HG02884 (cell line): ENCODE data around the gene EIF3F.
"Not testable (repeated sequence)": the region's sequence is repeated elsewhere in the genome, so short reads cannot be mapped to it uniquely, and the experiment has no call there.

Experiments
- ATAC-seq: cut with Tn5 transposase; IDR thresholded peaks from one replicate; pipeline ENCODE4 v1.9.1; 2021; ENCODE audit warnings: mild to moderate bottlenecking, moderate library complexity; ENCODE audit not compliant: unreplicated experiment

The EIF3F gene

DNA sequence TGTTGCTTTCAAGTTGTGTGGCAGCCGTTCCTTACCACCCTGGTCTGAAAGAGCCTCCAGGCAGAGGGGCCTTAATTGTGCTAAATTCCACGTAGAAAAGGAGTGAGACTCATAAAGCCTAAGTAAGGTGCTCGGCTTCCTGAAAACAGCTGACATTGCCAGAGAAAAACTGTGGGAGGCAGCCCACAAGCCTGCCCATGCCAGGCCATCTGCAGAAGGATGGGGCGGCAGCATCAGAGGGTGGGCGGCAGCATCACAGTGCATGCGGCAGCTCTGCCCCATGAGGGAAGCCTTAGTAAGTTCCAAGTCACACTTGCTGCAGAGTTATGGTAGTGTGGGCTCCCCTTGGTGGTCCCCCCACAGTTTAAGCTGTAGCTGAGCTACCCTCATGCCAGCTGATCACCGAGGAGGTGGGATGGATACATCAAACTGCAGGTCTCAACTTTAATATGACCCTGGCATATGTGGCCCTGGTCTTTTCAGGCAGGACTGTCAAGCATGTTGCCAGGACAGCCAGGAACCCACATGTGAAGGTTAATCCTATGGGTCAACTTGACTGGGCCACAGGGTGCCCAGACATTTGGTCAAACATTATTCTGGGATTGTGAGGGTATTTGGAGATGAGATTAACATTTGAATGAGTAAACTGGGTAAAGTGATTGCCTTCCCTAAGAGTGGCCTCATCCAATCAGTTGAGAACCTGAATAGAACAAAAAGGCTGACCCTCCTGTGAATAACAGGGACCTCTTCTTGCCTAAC lies 3.1 kb upstream of the EIF3F start:
- no peak for ATAC-seq

DNA sequence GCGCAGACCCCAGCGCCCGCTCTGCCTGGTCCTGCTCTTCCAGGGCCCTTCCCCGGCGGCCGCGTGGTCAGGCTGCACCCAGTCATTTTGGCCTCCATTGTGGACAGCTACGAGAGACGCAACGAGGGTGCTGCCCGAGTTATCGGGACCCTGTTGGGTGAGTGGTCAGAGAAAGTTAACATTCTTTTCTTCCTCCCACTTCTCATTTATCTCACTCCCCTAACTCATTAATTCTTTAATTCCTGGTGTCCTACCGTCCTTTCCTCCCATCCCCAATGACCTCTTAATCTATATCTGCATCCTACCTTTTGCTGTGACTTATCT lies 385 bp downstream of the EIF3F start:
- not testable (repeated sequence) for ATAC-seq

DNA sequence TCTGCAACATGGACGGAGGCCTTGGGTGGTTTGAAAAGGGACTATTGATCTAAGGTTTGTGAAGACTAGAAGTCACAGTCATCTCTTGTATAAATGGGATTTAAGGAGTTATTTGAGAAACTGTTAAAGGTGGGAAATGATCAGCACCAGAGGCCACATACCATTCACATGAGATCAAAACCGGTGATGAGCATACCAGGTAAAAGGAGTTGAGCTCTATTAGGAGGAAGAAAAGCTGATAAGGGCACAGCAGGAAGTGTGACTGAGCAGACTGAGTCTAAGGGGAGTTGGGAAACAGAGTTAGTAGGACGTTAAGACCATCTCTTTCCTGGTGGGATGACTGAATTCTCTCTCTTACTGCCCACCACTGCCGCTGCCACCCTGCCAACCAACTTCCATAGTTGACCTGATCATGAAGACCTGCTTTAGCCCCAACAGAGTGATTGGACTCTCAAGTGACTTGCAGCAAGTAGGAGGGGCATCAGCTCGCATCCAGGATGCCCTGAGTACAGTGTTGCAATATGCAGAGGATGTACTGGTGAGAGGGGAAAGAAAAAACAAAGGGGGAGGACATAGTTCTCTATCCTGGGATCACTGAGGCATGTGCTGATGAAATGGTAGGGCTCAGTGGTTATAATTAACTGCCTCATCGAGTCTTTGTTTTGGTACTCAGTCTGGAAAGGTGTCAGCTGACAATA lies 7.6 kb downstream of the EIF3F start:
- no peak for ATAC-seq

DNA sequence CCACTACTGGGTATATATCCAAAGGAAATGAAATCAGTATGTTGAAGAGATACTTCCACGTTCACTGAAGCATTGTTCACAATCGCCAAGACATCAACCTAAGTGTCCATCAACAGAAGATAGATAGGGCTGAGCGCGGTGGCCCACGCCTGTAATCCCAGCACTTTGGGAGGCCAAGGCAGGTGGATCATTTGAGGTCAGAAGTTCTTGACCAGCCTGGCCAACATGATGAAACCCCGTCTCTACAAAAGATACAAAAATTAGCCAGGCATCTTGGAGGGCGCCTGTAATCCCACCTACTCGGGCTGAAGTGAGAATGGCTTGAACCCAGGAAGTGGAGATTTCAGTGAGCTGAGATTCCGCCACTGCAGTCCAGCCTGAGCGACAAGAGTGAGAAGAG lies 12.7 kb downstream of the EIF3F start:
- ATAC-seq, result no peak

DNA sequence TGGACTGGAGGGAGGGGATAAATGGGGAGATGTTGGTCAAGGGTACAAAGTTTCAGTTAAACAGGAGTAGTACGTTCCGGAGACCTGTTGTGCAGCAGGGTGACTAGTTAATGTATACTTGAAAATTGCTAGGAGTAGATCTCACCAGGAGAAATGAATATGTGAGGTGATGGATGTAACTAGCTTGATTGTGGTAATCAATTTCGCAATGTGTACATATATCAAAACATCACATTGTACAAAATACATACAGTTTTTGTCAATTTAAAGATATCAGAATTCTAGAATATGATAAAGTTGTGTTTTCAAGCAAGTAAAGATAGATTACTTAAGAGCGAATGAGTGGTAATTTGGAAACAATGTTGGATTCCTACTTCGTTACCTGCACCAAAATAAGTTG lies 13.3 kb downstream of the EIF3F start:
- no peak for ATAC-seq

DNA sequence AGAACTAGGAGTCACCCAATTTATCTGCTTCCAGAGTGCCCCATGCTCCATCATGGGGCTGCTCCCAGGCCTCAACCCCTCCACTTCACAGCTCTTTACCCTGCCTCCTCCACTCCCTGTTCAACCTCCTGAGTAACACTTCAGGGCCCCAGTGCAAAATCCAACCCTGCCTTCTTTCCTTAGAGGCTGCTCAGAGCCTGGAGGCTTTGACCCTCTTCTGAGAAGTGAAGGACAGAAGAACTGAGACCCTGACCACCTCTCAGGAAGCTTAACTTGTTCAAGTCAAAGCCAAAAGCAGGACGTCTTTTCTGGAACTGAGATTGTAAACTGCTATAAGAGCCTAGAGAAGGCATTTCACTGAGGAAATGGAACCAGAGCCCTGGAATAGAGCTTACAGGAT lies 15.5 kb downstream of the EIF3F start:
- no peak for ATAC-seq

DNA sequence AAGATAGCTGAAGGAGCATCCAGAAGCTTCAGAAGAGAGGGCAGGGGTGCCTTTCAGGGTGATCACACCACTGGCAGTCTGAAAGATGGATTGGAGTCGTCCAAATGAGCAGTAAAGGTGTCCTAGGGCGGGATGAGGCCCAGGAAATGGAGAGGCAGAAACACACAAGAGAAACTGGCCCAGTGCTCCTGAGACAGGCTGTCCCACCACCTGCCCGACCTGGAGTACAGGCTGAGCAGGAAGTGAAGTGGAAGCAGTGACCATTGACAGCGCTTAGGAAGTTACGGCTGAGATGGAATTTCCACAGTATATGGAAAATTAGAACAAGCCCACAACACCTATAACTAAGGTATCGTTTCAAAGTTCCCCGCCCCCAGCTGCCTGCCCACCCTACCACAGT lies 16.1 kb downstream of the EIF3F start:
- ATAC-seq, result no peak

DNA sequence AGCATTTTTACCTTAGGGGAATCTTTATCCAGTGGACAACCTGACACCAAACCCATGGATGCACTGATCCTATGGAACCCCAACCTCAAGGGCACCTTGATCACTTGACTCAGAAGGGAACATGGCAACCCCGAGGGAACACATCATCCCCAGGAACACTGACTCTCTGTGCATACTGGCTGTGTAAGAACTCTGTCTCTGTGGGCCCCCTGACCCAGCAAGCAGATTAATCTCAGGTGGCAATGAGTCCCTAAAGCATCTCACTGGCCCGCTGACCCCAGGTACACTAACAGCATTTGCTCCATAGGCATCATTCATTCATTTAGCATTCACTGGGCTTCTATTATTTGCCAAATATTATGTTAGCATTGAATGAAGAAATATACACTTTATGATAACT lies 16.9 kb downstream of the EIF3F start:
- no peak for ATAC-seq

DNA sequence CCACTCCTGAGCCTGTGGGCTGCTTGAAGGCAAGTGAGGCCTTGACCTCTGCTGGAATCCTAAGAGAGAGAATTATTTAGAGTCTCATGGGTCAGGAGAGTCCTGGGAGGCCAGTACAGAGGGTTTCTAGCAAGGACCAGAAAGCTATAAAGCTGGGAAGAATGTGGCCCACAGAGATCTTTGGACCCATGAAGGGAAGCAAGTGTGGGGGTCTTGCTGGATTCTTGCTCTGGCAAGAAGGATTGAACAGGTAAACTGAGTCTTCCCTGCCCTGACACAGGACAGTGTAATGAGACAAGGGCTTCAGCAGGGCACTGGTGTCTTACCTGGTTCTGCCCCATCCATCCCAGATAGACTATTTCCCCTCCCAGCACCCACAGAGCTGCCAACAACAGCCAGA lies 18.4 kb downstream of the EIF3F start:
- no peak for ATAC-seq

DNA sequence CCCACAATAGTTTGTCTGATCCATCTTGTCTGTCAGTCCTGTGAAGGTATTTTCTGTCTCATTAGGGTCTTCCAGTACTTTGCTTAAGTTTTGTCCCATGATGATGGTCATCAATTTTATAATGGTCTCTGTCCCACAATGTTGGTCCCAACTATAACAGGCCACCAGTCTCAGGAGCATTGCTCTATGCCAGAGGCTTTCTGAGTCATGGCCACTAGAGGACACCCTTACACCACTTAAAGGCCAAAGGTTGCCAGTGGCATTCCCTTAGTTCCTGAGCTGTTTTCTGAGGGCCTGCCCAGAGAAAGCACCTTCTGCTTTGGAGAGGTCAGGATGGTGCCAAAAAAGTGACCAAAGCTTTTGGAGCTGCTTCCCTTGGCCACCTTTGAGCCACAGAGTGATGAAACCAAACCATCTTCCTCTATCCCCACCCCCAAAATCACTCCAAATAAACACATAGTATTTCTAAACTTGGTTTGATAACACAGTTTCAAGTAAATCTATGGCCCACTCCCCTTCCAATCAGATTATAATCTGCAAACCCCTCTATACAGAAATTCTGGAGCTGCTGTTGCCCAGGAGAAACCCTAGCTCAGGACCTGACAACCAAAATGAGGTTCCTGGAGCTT lies 19.3 kb downstream of the EIF3F start:
- peak; percentile 80 for ATAC-seq

DNA sequence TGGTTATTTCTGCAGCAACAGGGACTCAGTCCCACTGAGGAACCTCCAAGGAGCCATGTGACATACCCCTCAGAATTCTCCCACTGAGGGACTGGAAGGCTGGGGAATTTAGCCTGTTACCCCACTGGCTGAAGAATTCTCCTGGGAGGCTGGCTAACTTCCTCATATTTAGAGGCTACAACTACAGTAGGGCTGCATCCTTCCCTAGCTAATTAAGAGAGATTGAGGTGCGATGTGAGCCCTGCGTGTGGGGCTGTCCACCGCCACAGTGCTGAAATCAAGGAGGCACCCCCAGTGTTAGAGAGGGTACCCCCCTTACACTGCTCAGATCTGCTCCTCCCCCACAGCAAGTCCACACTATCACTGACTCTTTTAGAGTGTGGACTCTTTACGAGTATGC lies 21.1 kb downstream of the EIF3F start:
- ATAC-seq, result no peak

DNA sequence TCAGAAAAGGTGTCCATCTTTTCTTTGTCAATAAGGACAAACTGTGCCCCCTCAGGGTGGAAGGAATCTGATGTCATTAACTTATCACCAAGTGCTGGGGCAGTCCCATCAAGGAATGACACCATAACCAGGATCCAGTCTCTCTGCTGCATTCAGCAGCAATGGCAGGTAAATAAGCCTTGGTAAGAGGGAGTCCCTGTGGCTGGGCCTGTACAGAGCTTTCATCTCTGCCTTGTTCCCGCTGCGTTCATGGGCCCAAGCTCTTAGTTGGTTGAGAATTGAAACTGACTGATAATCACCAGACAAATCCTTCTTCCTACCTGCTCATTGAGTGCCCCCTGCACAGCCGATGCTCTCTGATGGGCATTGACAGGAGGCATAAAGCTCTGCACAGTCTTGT lies 22.7 kb downstream of the EIF3F start:
- ATAC-seq, result no peak

DNA sequence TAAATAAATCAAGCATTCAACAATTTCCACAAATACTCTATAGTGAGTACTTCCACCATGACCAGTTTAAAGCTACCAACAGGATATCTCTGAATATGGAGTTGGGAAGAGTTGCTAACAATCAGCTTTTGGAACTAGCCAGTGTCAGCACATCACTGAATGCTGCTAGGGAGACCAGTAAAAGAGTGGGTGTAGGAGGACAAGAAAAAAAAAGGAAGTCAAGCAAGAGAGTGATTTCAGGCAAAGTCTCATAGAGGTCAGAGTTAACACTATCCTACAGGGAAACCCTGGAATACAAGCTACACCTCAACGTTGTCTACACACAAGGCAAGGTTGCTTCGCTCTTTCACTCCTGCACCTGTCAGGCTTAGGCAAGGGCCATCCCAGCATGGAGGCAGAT lies 24.2 kb downstream of the EIF3F start:
- ATAC-seq, result no peak

DNA sequence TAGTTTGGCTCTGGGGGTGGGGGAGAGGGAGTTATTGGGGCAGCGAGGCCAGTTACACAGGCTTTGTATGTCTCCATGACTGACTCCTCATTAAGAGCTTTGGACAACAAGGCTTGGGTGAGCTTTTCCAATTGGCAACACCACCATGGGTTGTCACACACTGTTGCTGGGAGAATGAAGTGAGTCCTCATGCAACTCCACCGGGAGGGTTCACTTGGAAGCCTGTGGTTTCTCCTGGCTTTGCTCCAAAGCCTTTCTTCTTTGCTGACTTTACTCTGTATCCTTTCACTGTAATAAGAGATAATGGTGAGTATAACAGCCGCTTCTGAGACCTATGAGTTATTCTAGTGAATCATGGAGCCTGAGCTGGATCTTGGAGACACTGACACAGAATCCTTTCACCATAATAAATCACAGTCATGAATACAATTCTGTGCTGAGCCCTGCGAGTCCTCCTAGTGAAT lies 24.9 kb downstream of the EIF3F start:
- ATAC-seq, result no peak

DNA sequence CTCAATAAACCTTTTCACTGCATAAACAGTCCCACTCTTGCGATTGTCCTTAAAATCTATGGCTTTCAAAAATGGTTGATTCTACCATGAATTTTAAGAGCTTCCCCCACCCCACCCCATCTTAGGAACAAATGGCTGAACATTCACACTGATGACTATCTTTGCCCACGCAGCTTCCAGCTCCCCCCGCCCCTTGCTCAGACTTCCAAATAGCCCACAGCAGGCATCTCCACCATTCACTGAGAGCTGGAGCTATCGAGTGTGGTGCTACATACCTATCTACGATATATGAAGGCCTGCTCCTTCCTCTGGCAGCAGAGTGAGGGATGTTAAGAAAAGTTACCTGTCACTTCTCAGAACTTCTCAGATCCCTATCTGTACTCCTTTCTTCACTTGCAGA lies 26.7 kb downstream of the EIF3F start:
- no peak for ATAC-seq

DNA sequence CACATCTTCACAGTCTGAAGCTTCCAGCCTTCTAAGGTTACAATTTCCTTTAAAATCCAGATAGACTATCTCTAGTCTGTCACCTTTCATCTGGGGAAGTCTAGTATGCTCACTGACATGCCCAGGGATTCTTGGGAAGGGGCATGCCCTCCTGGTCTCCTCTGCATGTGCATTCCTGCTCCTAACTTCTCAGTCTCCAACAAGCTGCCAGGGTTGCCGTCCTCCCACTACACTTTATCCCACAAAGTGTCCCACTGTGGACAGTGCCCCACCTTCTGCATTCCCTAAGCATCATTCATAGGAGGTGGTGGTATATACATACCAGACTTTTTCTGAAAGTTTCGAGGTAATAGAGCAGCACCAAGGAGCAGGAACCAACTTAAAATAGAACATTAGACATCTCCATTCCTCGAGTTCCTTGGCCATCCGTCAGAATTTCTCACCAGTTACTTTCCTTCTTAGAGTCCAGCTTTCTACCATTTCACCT lies 28.7 kb downstream of the EIF3F start:
- ATAC-seq, result no peak

DNA sequence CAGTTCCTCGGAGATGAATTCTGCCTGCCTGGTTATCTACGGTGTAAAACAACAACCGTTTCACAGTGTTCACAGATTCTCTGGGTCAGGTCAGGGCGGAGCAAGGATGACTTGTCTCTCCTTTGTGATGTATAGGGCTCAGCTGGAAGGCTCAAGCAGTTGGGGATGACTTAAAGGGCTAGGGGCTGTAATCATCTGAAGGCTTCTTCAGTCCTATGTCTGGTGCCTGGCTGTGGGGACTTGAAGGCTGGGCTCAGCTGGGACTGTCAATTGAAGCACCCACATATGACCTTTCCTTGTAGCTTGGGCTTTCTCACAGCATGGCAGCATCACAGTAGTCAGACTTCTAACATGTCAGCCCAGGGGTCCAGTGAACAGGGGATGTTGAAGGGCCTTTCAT lies 29.3 kb downstream of the EIF3F start:
- no peak for ATAC-seq

DNA sequence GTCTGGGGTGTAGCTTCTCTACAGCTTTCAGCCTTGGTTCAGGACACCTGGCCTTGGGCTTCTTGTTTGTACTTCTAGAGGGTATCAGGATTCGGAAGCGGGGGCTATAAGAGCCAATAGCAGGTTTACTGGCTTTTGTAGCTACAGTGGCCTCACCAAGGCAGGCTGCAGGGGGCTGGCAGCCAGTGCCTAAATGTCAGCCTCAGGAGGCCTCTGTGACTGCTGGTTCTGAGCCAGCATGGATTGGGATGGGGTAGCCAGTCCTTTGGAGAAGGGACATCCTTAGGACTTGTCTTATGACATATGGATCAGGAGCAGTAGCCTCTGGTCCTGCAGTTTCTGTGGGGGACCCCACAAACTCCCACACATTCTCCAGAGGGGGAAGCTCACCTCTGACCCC lies 29.9 kb downstream of the EIF3F start:
- ATAC-seq, result no peak

DNA sequence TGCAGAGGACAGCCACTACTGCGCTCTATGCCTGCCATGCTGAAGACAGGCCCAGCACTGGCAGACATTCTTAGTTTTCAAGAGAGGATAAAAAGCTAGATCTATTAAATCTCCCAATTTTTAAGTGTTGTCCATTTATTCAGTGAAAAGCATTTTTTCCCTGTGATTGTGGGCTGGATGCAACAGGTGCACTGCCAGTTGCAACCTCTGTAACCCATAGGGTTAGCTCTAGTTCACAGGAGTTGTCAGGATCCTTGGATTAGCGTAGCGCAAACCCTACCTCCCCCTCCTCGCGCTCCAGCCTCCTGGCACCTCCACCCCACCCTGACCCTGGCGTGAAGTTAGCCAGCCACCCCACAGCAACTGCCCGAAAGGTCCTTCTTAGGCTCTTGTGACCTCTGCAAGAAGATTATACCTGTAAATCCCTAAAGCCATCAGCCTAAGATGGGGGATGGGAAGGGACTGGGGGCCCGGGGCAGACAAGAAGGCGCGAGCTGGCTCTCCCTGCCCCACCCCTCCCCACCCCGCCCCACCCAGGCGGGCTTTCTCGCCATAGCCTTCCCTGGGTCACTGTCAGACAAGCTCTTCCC lies 30.9 kb downstream of the EIF3F start:
- ATAC-seq, result no peak

DNA sequence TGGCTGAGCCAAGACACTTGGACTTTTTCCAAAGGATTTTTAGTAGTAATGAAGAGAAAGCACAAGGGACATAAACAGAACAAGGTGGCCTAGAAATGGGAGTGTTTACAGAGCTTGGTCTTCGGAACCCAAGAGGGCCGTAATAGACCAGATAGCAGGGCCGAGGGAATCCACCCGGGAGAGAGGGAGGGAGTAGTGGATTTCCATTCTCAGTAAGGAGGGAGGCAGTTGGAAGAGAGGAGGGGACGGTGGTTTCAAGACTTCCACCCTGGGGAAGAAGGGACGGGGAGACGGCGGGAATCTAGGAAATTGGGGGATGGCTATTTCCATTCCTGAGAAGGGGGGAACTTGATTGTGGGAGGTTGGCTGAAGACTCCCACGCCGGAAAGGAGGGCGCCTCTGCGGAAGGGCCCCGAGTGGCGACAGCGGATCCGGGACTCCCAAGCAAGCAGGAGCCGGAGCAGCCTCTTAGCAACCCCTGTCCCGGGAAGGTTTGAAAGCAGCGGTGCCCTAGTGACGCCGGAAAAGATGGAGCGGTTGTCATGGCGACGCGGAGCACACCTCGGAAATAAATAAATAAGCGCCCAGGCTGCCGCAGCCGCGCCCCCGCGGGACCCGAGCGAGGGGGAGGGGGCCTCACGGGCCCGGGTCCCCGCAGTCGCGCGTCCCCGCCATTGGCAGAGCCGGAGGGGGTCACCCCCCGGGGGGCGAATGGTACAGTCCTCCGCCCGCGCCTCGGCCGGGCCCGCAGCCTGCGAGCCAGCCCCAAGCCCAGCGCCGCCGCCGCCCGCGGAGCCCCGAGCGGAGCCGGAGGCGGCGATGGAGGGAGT lies 31.6 kb downstream of the EIF3F start:
- no peak for ATAC-seq
